Upper lobe of left lung (tissue), 6 donors: ENCODE data around the gene NSMF. TPM values are rescaled to one million over a fixed set of nuclear protein-coding genes. Genes with fewer than 3 reads are reported as not detected.

Source experiments
- ATAC-seq, 2 donors: fragments of 200-7000 bp; cut with Tn5 transposase; one replicate each; pipeline ENCODE4 v1.9.1; 2022; ENCODE audit warnings: mild to moderate bottlenecking in 2 of 2, moderate library complexity in 2 of 2; ENCODE audit not compliant: low FRiP score in 2 of 2
- DNase-seq, 2 donors: peaks; one replicate each; pipeline ENCODE4 v3.0.0-alpha.2; 2019 to 2020
- H3K27ac ChIP-seq, 4 donors: fragments of 200-600 bp; sonication (generic); one replicate each; pipeline ENCODE4 v1.5.1; 2016 to 2019
- H3K27me3 ChIP-seq, 4 donors: fragments of 200-600 bp; sonication (generic); one replicate each; pipeline ENCODE4 v1.5.1; 2017 to 2019
- H3K36me3 ChIP-seq, 4 donors: fragments of 200-600 bp; sonication (generic); one replicate each; pipeline ENCODE4 v1.5.1; 2016 to 2019
- H3K4me1 ChIP-seq, 4 donors: fragments of 200-600 bp; sonication (generic); one replicate each; pipeline ENCODE4 v1.5.1; 2018 to 2019
- H3K4me3 ChIP-seq, 4 donors: fragments of 200-600 bp; sonication (generic); one replicate each; pipeline ENCODE4 v1.5.1; 2017 to 2019; ENCODE audit warnings: mild to moderate bottlenecking in 2 of 4, moderate library complexity in 1 of 4
- H3K9me3 ChIP-seq, 4 donors: fragments of 200-600 bp; sonication (generic); one replicate each; pipeline ENCODE4 v1.5.1; 2018 to 2019
- EP300 ChIP-seq, 4 donors: sonication (generic); formaldehyde crosslinking; IDR thresholded peaks; one replicate each; pipeline ENCODE4 v1.5.1; 2017; ENCODE audit warnings: antibody characterized with exemption in 4 of 4, control low read depth in 2 of 4
- POLR2A ChIP-seq, 4 donors: fragments of 450-650 bp; IDR thresholded peaks; one replicate each; pipeline ENCODE4 v1.5.1; 2016 to 2017; ENCODE audit warnings: antibody characterized with exemption in 4 of 4, mild to moderate bottlenecking in 2 of 4
- POLR2AphosphoS5 ChIP-seq, 2 donors: sonication (generic); formaldehyde crosslinking; IDR thresholded peaks; one replicate each; pipeline ENCODE4 v1.5.1; 2017; ENCODE audit warnings: antibody characterized with exemption in 2 of 2
- WGBS, 2 donors: methylation state at CpG; one replicate each; pipeline ENCODE4 v1.1.5; 2017 to 2018; 5-methylcytosine and 5-hydroxymethylcytosine counted together
- total RNA-seq, 6 donors: library from RNA; depleted of rRNA in 4 of 6; stranded (reverse); fragments of >200 nt in 4 of 6; gene quantifications; one replicate each; pipeline versions ENCODE4 v1.1.0 to v1.2.1, GENCODE V29; 2016 to 2021
- TF ChIP-seq, protein P1 (sequence below), 6 experiments: fragments of 450-650 bp in 4 of 6; fragments of 200-600 bp in 2 of 6; sonication (generic) in 2 of 6; IDR thresholded peaks; one replicate each; pipeline ENCODE4 v1.5.1; 2016 to 2019; ENCODE audit warnings: antibody characterized with exemption in 6 of 6
- donor health status: DM: no; HTN: no; CAD: no; lungs with moderate emphysema.
- donor health status: DM: no; HTN: yes; CAD: no; lungs with severe emphysema.

Gene NSMF
- total RNA-seq, 6 donors from 2014 or later: 20.4 to 57.6 (median 25.9) TPM

DNA sequence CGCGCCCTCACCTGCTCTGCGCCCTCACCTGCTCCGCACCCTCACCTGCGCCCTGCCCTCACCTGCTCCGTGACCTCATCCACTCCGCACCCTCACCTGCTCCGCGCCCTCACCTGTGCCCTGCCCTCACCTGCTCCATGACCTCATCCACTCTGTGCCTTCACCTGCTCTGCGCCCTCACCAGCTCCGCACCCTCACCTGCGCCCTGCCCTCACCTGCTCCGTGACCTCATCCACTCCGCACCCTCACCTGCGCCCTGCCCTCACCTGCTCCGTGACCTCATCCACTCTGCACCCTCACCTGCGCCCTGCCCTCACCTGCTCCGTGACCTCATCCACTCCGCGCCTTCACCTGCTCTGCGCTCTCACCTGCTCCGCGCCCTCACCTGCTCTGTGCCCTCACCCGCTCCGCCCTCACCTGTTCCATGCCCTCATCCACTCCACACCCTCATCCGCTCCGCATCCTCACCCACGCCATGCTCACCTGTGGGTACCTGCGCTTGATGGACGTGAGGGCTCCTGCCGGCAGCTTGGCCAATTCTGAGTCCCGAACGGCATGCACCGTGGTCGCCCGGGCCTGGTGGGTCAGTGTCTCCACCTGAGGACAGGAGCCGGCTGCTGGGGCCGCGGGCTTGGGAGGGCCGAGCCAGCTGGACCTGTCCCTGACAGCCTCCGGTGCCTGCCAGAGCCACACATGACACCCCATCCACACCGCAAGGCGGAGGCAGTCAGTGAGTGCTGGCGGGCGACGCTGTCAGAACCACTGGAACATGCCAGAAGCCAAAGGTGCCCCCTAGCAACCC, 35.6 kb upstream of the NSMF start:
- ATAC-seq: no peak

DNA sequence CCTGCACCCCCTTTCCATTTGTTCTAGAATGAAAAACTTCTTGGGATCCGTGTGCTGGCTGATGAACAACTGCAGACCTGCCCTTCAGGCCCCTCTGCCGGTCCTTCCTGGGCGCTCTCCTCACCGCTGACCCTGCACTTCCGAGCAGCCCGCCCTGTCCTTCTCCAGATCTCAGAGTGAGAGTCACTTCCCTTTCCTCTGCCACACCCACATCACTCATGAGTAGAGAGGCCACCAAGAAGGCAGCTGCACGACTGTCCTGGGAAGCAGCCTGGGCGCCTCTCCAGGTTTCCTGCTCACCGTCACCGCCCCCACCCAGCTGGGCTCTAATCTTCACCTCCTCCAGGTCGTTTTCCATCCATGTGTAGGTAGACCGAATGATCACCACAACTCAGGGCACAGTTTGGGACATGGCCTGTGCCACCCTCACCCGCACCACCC, 35.0 kb upstream of the NSMF start:
- Histone ChIP-seq H3K4me1 (peaks cover 0 to 10% (median 5%) of the 10 kb centered on the region in 4 donors), H3K27me3 (no peaks in the 10 kb centered on the region), H3K27ac (no peak overlapping the region), H3K36me3 (peaks cover 0 to 7% (median 0%) of the 10 kb centered on the region in 4 donors), H3K4me3 (no peak overlapping the region), H3K9me3 (no peaks in the 10 kb centered on the region)
- no peak for TF ChIP-seq EP300 (IDR thresholded peaks at IDR 0.05)
- no peak for DNase-seq
- ATAC-seq: peak; percentile 38 to 70
- 58 to 59% methylated on average over 9 to 13 of the region's 13 CpGs for WGBS, 2 donors

More for the DNA sequence above, 35.6 kb upstream of the NSMF start:
- H3K36me3 ChIP-seq: peaks cover 0 to 7% (median 1%) of the 10 kb centered on the region in 4 donors
- WGBS, 2 donors: 96 to 98% methylated on average over 37 to 41 of the region's 46 CpGs
- H3K27me3 ChIP-seq: no peaks in the 10 kb centered on the region
- H3K4me3 ChIP-seq: no peak overlapping the region
- no peak overlapping the region for H3K27ac ChIP-seq
- peak in 1 of 2 donors; percentile 80 for DNase-seq
- TF ChIP-seq POLR2AphosphoS5 (IDR thresholded peaks at IDR 0.05) (no peak), POLR2A (IDR thresholded peaks at IDR 0.05) (no peak), EP300 (IDR thresholded peaks at IDR 0.05) (no peak)
- TF ChIP-seq, protein P1, sequence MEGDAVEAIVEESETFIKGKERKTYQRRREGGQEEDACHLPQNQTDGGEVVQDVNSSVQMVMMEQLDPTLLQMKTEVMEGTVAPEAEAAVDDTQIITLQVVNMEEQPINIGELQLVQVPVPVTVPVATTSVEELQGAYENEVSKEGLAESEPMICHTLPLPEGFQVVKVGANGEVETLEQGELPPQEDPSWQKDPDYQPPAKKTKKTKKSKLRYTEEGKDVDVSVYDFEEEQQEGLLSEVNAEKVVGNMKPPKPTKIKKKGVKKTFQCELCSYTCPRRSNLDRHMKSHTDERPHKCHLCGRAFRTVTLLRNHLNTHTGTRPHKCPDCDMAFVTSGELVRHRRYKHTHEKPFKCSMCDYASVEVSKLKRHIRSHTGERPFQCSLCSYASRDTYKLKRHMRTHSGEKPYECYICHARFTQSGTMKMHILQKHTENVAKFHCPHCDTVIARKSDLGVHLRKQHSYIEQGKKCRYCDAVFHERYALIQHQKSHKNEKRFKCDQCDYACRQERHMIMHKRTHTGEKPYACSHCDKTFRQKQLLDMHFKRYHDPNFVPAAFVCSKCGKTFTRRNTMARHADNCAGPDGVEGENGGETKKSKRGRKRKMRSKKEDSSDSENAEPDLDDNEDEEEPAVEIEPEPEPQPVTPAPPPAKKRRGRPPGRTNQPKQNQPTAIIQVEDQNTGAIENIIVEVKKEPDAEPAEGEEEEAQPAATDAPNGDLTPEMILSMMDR (IDR thresholded peaks at IDR 0.05): no peak
- peaks cover 0 to 10% (median 5%) of the 10 kb centered on the region in 4 donors for H3K4me1 ChIP-seq
- no peaks in the 10 kb centered on the region for H3K9me3 ChIP-seq

DNA sequence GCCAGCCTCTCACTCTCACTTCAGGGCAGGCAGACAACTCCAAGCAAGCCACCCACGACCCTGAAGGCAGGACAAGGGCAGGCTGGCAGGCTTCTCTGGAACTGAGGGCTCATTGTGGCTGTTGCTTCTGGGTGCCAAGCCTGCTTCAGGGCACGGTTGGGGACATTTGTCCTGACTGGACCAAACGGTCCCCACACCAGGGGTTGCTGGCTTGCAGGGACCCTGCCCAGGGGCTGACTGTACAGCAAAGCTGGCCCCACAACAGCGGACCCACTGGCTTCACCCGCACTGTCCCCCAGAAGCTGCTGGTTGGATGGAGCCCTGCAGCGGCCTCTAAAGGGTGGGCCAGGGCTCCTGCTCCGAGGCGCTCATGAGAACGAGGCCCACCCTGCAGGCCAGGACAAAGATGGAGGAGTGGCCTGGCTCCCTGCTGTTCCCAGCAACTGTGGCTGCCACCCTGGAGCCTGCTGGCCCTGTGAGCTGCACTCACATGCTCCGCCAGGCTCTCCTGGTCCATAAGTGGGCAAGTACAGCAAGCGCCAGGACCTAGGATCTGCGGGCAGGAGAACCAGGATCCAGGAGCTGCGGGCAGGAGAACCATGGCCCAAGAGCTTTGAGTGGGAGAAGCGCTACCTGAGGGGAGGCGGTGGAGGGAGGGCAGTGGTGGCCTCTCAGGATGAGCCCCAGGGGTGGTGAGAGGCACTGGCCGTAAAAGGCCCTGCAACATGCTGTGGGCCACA, 34.4 kb upstream of the NSMF start:
- H3K27ac ChIP-seq: no peak overlapping the region

GRCh38 chr9:137492464-137493363, 33.6 kb upstream of the NSMF start:
- no peaks in the 10 kb centered on the region for H3K9me3 ChIP-seq
- WGBS, 2 donors: 92 to 96% methylated on average over 6 to 8 of the region's 20 CpGs
- H3K4me3 ChIP-seq: no peak overlapping the region
- TF ChIP-seq EP300 (IDR thresholded peaks at IDR 0.05) (no peak), POLR2AphosphoS5 (IDR thresholded peaks at IDR 0.05) (no peak), POLR2A (IDR thresholded peaks at IDR 0.05) (no peak)
- TF ChIP-seq, protein P1 (IDR thresholded peaks at IDR 0.05): no peak
- DNase-seq (no peak), ATAC-seq (no peak)
- H3K27me3 ChIP-seq: no peaks in the 10 kb centered on the region
- H3K36me3 ChIP-seq: no peaks in the 10 kb centered on the region
- peaks cover 0 to 10% (median 5%) of the 10 kb centered on the region in 4 donors for H3K4me1 ChIP-seq
- H3K27ac ChIP-seq: no peak overlapping the region

More for the DNA sequence above, 34.4 kb upstream of the NSMF start:
- TF ChIP-seq POLR2A (IDR thresholded peaks at IDR 0.05) (no peak), EP300 (IDR thresholded peaks at IDR 0.05) (no peak), POLR2AphosphoS5 (IDR thresholded peaks at IDR 0.05) (no peak)
- TF ChIP-seq, protein P1 (IDR thresholded peaks at IDR 0.05): no peak
- WGBS, 2 donors: 93 to 94% methylated on average over 8 to 16 of the region's 16 CpGs
- Histone ChIP-seq H3K4me1 (peaks cover 0 to 10% (median 5%) of the 10 kb centered on the region in 4 donors), H3K4me3 (no peak overlapping the region), H3K9me3 (no peaks in the 10 kb centered on the region), H3K36me3 (peaks cover 0 to 7% (median 0%) of the 10 kb centered on the region in 4 donors), H3K27me3 (no peaks in the 10 kb centered on the region)
- peak in 1 of 2 donors; percentile 7 for ATAC-seq
- DNase-seq: no peak
